Upper lobe of left lung (tissue), 4 donors: ENCODE data around the gene ATP10B.

Experiments used
- CTCF ChIP-seq, 6 experiments: fragments of 450-650 bp in 4 of 6; fragments of 200-600 bp in 2 of 6; sonication (generic) in 2 of 6; IDR thresholded peaks; one replicate each; pipeline ENCODE4 v1.5.1; 2016 to 2019; ENCODE audit warnings: antibody characterized with exemption in 6 of 6
- EP300 ChIP-seq, 4 donors: sonication (generic); formaldehyde crosslinking; IDR thresholded peaks; one replicate each; pipeline ENCODE4 v1.5.1; 2017; ENCODE audit warnings: antibody characterized with exemption in 4 of 4, control low read depth in 2 of 4
- POLR2A ChIP-seq, 4 donors: fragments of 450-650 bp; IDR thresholded peaks; one replicate each; pipeline ENCODE4 v1.5.1; 2016 to 2017; ENCODE audit warnings: antibody characterized with exemption in 4 of 4, mild to moderate bottlenecking in 2 of 4
- POLR2AphosphoS5 ChIP-seq, 2 donors: sonication (generic); formaldehyde crosslinking; IDR thresholded peaks; one replicate each; pipeline ENCODE4 v1.5.1; 2017; ENCODE audit warnings: antibody characterized with exemption in 2 of 2

- TF ChIP-seq CTCF (IDR thresholded peaks at IDR 0.05) (no peak), EP300 (IDR thresholded peaks at IDR 0.05) (no peak), POLR2A (IDR thresholded peaks at IDR 0.05) (no peak), POLR2AphosphoS5 (IDR thresholded peaks at IDR 0.05) (no peak)
Observed at GRCh38 chr5:160805376-160805775, 46.6 kb downstream of the ATP10B start.
